Mesendoderm (in vitro differentiated cells): ENCODE measurements around the gene ACKR2.

Source experiments
- DNase-seq: peaks from one replicate; pipeline ENCODE4 v3.0.0; 2013
- H2AK5ac ChIP-seq: 2 replicates; pipeline ENCODE4 v1.6.1; 2013; ENCODE audit warnings: low read length, inconsistent platforms
- H2BK120ac ChIP-seq: 2 replicates; pipeline ENCODE4 v1.6.1; 2013; ENCODE audit warnings: low read depth, mild to moderate bottlenecking, low read length, moderate library complexity, mixed read lengths
- H2BK15ac ChIP-seq: replicated peaks from 2 replicates; pipeline ENCODE4 v1.6.1; 2013; ENCODE audit warnings: low read depth, mild to moderate bottlenecking, moderate library complexity
- H2BK5ac ChIP-seq: 2 replicates; pipeline ENCODE4 v1.6.1; 2013; ENCODE audit warnings: low read length, inconsistent platforms
- H3K18ac ChIP-seq: 2 replicates; pipeline ENCODE4 v1.6.1; 2013; ENCODE audit warnings: mild to moderate bottlenecking, low read length, mixed read lengths
- H3K23ac ChIP-seq: one replicate; pipeline ENCODE4 v1.6.1; 2013; ENCODE audit warnings: low read length
- H3K27ac ChIP-seq: 2 replicates; pipeline ENCODE4 v1.5.1; 2013; ENCODE audit warnings: low read depth, mild to moderate bottlenecking, inconsistent platforms, low read length, moderate library complexity
- H3K27me3 ChIP-seq: 2 replicates; pipeline ENCODE4 v1.6.1; 2013; ENCODE audit warnings: low read length, control low read depth, mild to moderate bottlenecking, inconsistent platforms; ENCODE audit not compliant: insufficient read depth, poor library complexity
- H3K36me3 ChIP-seq: 2 replicates; pipeline ENCODE4 v1.6.1; 2013; ENCODE audit warnings: low read length, inconsistent platforms; ENCODE audit not compliant: control insufficient read depth, insufficient read depth
- H3K4ac ChIP-seq: one replicate; pipeline ENCODE4 v1.6.1; 2013; ENCODE audit warnings: low read depth, mild to moderate bottlenecking, low read length, moderate library complexity
- H3K4me1 ChIP-seq: 2 replicates; pipeline ENCODE4 v1.6.1; 2013; ENCODE audit warnings: low read depth, low read length, inconsistent platforms; ENCODE audit not compliant: control insufficient read depth
- H3K4me2 ChIP-seq: 2 replicates; pipeline ENCODE4 v1.6.1; 2013; ENCODE audit warnings: low read length
- H3K4me3 ChIP-seq: 2 replicates; pipeline ENCODE4 v1.5.1; 2013; ENCODE audit warnings: mild to moderate bottlenecking, low read length
- H3K56ac ChIP-seq: one replicate; pipeline ENCODE4 v1.6.1; 2013; ENCODE audit warnings: low read length
- H3K79me1 ChIP-seq: 2 replicates; pipeline ENCODE4 v1.6.1; 2013; ENCODE audit warnings: low read length, inconsistent platforms
- H3K79me2 ChIP-seq: 2 replicates; pipeline ENCODE4 v1.6.1; 2013; ENCODE audit warnings: mild to moderate bottlenecking, low read length; ENCODE audit not compliant: control insufficient read depth, insufficient read depth
- H3K9ac ChIP-seq: 2 replicates; pipeline ENCODE4 v1.6.1; 2013; ENCODE audit warnings: low read length, inconsistent platforms
- H4K5ac ChIP-seq: one replicate; pipeline ENCODE4 v1.6.1; 2013; ENCODE audit warnings: low read length
- H4K8ac ChIP-seq: one replicate; pipeline ENCODE4 v1.6.1; 2013; ENCODE audit warnings: low read depth, mild to moderate bottlenecking, control low read depth, low read length, moderate library complexity
- WGBS: extraction: QIAGEN DNeasy Blood & Tissue Kit; methylation state at CpG from one replicate; pipeline ENCODE4 v1.1.7; 2013; ENCODE audit warnings: low lambda C conversion rate, missing lambda C conversion rate; ENCODE audit not compliant: insufficient coverage; ENCODE audit errors: extremely low coverage; 5-methylcytosine and 5-hydroxymethylcytosine counted together

ACKR2 gene

DNA sequence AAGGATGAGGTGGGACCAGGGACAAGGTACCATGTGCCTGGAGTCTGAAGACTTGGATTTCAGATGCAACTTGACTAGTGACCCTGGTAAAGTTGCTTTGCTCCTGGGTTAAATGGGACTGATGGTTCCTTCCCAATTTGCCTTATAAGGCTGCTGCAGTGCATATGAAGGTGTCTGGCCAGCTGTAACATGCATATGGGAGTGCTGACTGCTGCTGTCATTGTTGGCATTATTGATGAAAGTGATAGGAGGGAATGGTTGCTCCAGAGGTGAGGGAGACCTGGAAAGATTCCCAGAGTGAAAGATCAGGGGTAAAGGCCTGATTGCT lies 45.9 kb downstream of the ACKR2 start:
- no peaks in the 10 kb centered on the region for H3K27me3 ChIP-seq
- H3K36me3 ChIP-seq, result no peaks in the 10 kb centered on the region
- H3K79me2 ChIP-seq, result no peaks in the 10 kb centered on the region
- H2BK15ac ChIP-seq, result no peak overlapping the region
- no peak overlapping the region for H3K27ac ChIP-seq
- H2BK5ac ChIP-seq, result no peak overlapping the region
- no peak overlapping the region for H4K8ac ChIP-seq
- H3K56ac ChIP-seq, result no peak overlapping the region
- no peaks in the 10 kb centered on the region for H3K4me1 ChIP-seq
- no peaks in the 10 kb centered on the region for H3K79me1 ChIP-seq
- no peak overlapping the region for H3K18ac ChIP-seq
- H2AK5ac ChIP-seq, result no peak overlapping the region
- H3K4ac ChIP-seq, result no peak overlapping the region
- H3K9ac ChIP-seq, result no peak overlapping the region
- no peak for DNase-seq
- no peak overlapping the region for H4K5ac ChIP-seq
- H2BK120ac ChIP-seq, result no peak overlapping the region
- no peak overlapping the region for H3K4me2 ChIP-seq
- no peak overlapping the region for H3K4me3 ChIP-seq
- H3K23ac ChIP-seq, result no peak overlapping the region

DNA sequence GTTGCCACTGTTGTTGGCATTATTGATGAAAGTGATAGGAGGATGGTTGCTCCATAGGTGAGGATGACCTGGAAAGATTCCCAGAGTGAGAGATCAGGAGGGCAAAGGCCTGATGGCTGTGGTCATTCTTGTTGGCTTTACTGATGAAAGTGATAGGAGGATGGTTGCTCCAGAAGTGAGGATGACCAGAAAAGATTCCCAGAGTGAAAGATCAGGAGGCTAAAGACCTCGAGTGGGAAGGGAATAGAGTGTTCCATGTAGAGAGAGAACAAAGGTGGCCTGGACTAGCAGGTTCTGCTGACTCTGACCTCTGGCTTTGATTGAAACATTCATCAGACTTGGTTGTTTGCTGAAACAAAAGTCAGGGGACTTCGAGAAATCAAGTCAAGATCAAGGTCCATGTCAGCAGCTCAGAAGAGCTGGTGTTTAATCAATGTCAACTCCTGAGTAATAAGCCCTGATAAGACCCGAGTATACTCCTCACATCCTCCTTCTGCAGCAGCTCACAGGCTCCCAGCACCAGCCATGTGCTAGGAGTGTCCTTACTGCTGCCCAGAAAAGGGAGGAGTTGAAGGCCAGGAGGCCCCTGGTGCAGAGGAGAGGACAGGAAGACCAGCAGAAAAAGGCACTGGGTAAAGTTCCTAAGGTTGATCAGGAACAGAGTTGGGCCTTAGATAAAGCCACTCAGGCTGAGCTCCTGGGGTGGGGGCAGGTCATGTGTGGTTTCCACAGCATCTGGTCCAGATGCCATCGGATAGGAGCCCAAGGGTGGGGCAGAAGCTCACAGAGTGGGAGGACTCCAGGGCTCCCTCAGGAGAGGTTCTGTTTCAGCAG lies 46.5 kb downstream of the ACKR2 start:
- H3K56ac ChIP-seq, result no peak overlapping the region
- no peaks in the 10 kb centered on the region for H3K4me1 ChIP-seq
- DNase-seq, result no peak
- H4K8ac ChIP-seq, result no peak overlapping the region
- H2BK120ac ChIP-seq, result no peak overlapping the region
- no peaks in the 10 kb centered on the region for H3K79me2 ChIP-seq
- H3K27ac ChIP-seq, result no peak overlapping the region
- no peak overlapping the region for H2AK5ac ChIP-seq
- H3K4me2 ChIP-seq, result no peak overlapping the region
- H3K9ac ChIP-seq, result no peak overlapping the region
- H3K23ac ChIP-seq, result no peak overlapping the region
- no peaks in the 10 kb centered on the region for H3K36me3 ChIP-seq
- no peaks in the 10 kb centered on the region for H3K79me1 ChIP-seq
- H4K5ac ChIP-seq, result no peak overlapping the region
- no peak overlapping the region for H3K18ac ChIP-seq
- H2BK5ac ChIP-seq, result no peak overlapping the region
- no peak overlapping the region for H2BK15ac ChIP-seq
- no peaks in the 10 kb centered on the region for H3K27me3 ChIP-seq
- no CpG with 5 or more reads among the region's 4 CpGs for WGBS
- H3K4ac ChIP-seq, result no peak overlapping the region
- H3K4me3 ChIP-seq, result no peak overlapping the region

DNA sequence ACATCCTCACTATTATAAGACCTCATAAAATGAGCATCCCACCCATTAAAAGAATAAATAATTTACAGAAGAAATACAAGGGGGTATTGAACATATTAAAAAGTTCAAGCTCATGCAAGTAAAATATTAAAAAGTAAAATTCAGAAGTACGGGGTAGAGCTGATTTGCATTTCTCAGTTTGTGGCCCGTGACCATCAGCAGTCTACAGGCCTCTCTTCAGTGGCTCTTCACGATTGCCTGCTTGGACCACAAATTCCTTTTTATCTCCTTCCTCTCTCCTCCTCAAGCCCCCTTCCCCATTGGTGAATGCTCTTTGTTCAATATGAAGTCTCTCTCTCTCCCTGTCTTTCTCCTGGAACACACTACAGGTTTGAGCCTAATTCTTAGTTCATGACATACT lies 47.3 kb downstream of the ACKR2 start:
- Histone ChIP-seq H3K23ac (no peak overlapping the region), H3K9ac (no peak overlapping the region), H3K18ac (no peak overlapping the region), H3K56ac (no peak overlapping the region), H2AK5ac (no peak overlapping the region), H3K4me2 (no peak overlapping the region), H3K27ac (no peak overlapping the region), H2BK15ac (no peak overlapping the region), H3K4ac (no peak overlapping the region), H3K79me1 (no peaks in the 10 kb centered on the region), H3K27me3 (no peaks in the 10 kb centered on the region), H2BK120ac (no peak overlapping the region), H3K36me3 (no peaks in the 10 kb centered on the region), H3K79me2 (no peaks in the 10 kb centered on the region), H3K4me3 (no peak overlapping the region), H4K5ac (no peak overlapping the region), H3K4me1 (no peaks in the 10 kb centered on the region), H4K8ac (no peak overlapping the region), H2BK5ac (no peak overlapping the region)
- whole genome bisulfite sequencing, result no CpG with 5 or more reads among the region's 3 CpGs
- no peak for DNase-seq

DNA sequence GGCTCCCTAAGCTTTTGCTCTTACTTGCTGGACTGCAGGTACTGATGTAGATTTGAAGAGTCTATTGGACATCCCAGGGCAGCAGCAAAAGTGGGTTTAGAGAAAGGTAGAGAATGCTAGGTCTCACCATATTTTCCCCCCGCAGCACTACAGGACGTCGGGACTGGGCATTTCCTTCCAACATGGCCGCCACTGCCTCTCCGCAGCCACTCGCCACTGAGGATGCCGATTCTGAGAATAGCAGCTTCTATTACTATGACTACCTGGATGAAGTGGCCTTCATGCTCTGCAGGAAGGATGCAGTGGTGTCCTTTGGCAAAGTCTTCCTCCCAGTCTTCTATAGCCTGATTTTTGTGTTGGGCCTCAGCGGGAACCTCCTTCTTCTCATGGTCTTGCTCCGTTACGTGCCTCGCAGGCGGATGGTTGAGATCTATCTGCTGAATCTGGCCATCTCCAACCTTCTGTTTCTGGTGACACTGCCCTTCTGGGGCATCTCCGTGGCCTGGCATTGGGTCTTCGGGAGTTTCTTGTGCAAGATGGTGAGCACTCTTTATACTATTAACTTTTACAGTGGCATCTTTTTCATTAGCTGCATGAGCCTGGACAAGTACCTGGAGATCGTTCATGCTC lies 55.2 kb downstream of the ACKR2 start:
- H3K4me2 ChIP-seq, result no peak overlapping the region
- H2BK5ac ChIP-seq, result no peak overlapping the region
- no peaks in the 10 kb centered on the region for H3K36me3 ChIP-seq
- H2AK5ac ChIP-seq, result no peak overlapping the region
- H3K23ac ChIP-seq, result no peak overlapping the region
- H3K27ac ChIP-seq, result no peak overlapping the region
- no peaks in the 10 kb centered on the region for H3K27me3 ChIP-seq
- H3K56ac ChIP-seq, result no peak overlapping the region
- no peak overlapping the region for H3K4ac ChIP-seq
- no peak overlapping the region for H4K5ac ChIP-seq
- no CpG with 5 or more reads among the region's 15 CpGs for WGBS
- no peaks in the 10 kb centered on the region for H3K79me1 ChIP-seq
- no peak overlapping the region for H3K18ac ChIP-seq
- no peak overlapping the region for H3K9ac ChIP-seq
- no peak for DNase-seq
- no peak overlapping the region for H3K4me3 ChIP-seq
- H2BK120ac ChIP-seq, result no peak overlapping the region
- H3K4me1 ChIP-seq, result no peaks in the 10 kb centered on the region
- H3K79me2 ChIP-seq, result no peaks in the 10 kb centered on the region
- H2BK15ac ChIP-seq, result no peak overlapping the region
- H4K8ac ChIP-seq, result no peak overlapping the region

DNA sequence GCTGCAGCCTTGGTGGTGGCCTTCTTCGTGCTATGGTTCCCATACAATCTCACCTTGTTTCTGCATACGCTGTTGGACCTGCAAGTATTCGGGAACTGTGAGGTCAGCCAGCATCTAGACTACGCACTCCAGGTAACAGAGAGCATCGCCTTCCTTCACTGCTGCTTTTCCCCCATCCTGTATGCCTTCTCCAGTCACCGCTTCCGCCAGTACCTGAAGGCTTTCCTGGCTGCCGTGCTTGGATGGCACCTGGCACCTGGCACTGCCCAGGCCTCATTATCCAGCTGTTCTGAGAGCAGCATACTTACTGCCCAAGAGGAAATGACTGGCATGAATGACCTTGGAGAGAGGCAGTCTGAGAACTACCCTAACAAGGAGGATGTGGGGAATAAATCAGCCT lies 56.0 kb downstream of the ACKR2 start:
- no peaks in the 10 kb centered on the region for H3K27me3 ChIP-seq
- H3K79me2 ChIP-seq, result no peaks in the 10 kb centered on the region
- no peak overlapping the region for H2BK5ac ChIP-seq
- H3K56ac ChIP-seq, result no peak overlapping the region
- no peak overlapping the region for H3K4me2 ChIP-seq
- no peak for DNase-seq
- H2BK15ac ChIP-seq, result no peak overlapping the region
- no peak overlapping the region for H3K4ac ChIP-seq
- H3K4me1 ChIP-seq, result no peaks in the 10 kb centered on the region
- no peak overlapping the region for H2BK120ac ChIP-seq
- H3K36me3 ChIP-seq, result no peaks in the 10 kb centered on the region
- WGBS, result no CpG with 5 or more reads among the region's 8 CpGs
- H3K27ac ChIP-seq, result no peak overlapping the region
- H3K9ac ChIP-seq, result no peak overlapping the region
- no peak overlapping the region for H3K23ac ChIP-seq
- no peak overlapping the region for H4K8ac ChIP-seq
- H3K4me3 ChIP-seq, result no peak overlapping the region
- H3K79me1 ChIP-seq, result no peaks in the 10 kb centered on the region
- H4K5ac ChIP-seq, result no peak overlapping the region
- H3K18ac ChIP-seq, result no peak overlapping the region
- no peak overlapping the region for H2AK5ac ChIP-seq

DNA sequence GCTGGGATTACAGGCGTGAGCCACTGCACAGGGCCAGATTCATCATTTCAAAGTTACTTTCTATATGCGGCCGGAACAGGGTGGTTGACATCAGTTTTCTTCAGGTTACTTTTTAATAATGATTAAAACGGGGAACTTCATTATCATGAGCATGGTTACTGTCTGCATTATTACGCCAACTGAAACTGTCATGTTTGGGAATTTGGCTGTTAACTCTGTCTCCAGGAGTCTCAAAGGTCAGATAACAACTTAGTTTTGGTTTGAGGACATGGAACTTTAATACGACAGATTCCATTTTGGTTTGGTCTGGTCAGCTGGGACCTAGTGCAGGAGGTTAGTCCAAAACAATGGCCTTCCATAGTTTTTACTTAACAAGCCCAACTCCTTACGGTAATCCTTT lies 57.9 kb downstream of the ACKR2 start:
- no peak overlapping the region for H2BK120ac ChIP-seq
- no peaks in the 10 kb centered on the region for H3K79me1 ChIP-seq
- DNase-seq, result no peak
- no peaks in the 10 kb centered on the region for H3K27me3 ChIP-seq
- H4K5ac ChIP-seq, result no peak overlapping the region
- WGBS, result no CpG with 5 or more reads among the region's 7 CpGs
- no peak overlapping the region for H3K9ac ChIP-seq
- H2AK5ac ChIP-seq, result no peak overlapping the region
- no peak overlapping the region for H2BK5ac ChIP-seq
- H3K79me2 ChIP-seq, result no peaks in the 10 kb centered on the region
- H2BK15ac ChIP-seq, result no peak overlapping the region
- no peak overlapping the region for H3K4me3 ChIP-seq
- H3K27ac ChIP-seq, result no peak overlapping the region
- no peak overlapping the region for H3K4ac ChIP-seq
- H3K36me3 ChIP-seq, result no peaks in the 10 kb centered on the region
- no peak overlapping the region for H3K56ac ChIP-seq
- no peaks in the 10 kb centered on the region for H3K4me1 ChIP-seq
- H3K18ac ChIP-seq, result no peak overlapping the region
- no peak overlapping the region for H4K8ac ChIP-seq
- H3K23ac ChIP-seq, result no peak overlapping the region
- no peak overlapping the region for H3K4me2 ChIP-seq
